ENCODE results near the gene PPP4C.
"Not testable (repeated sequence)": the region's sequence is repeated elsewhere in the genome, so short reads cannot be mapped to it uniquely, and the experiment has no call there.

Gene PPP4C

GRCh38 chr16:30113711-30114333, 38.0 kb downstream of the PPP4C start:
- Histone ChIP-seq H3K36me3 (ENCODE audit: control insufficient read depth, insufficient read depth, low read length) (peaks cover 4% of the 10 kb centered on the region), H3K9me3 (ENCODE audit: control insufficient read depth, insufficient read depth, low read length) (no peaks in the 10 kb centered on the region), H3K9ac (ENCODE audit: low read depth, low read length) (no peak overlapping the region), H3K4me3 (ENCODE audit: low read depth, low read length) (no peak overlapping the region), H3K27me3 (ENCODE audit: control insufficient read depth, insufficient read depth, low read length) (no peaks in the 10 kb centered on the region), H3K4me1 (ENCODE audit: control insufficient read depth, insufficient read depth, low read length) (no peaks in the 10 kb centered on the region)

- Histone ChIP-seq H3K9ac (ENCODE audit: low read depth, low read length) (no peak overlapping the region), H3K36me3 (ENCODE audit: control insufficient read depth, insufficient read depth, low read length) (peaks cover 7% of the 10 kb centered on the region)
These were observed 38.6 kb downstream of the PPP4C start for GRCh38 chr16:30114411-30114810.

GRCh38 chr16:30114833-30115232, 39.0 kb downstream of the PPP4C start:
- not testable (repeated sequence) for H3K9ac ChIP-seq (ENCODE audit: low read depth, low read length)

More at GRCh38 chr16:30114411-30114810, 38.6 kb downstream of the PPP4C start:
- Histone ChIP-seq H3K9me3 (ENCODE audit: control insufficient read depth, insufficient read depth, low read length) (no peaks in the 10 kb centered on the region), H3K4me1 (ENCODE audit: control insufficient read depth, insufficient read depth, low read length) (no peaks in the 10 kb centered on the region), H3K4me3 (ENCODE audit: low read depth, low read length) (no peak overlapping the region), H3K27me3 (ENCODE audit: control insufficient read depth, insufficient read depth, low read length) (no peaks in the 10 kb centered on the region)

GRCh38 chr16:30115238-30115637, 39.4 kb downstream of the PPP4C start:
- H3K27me3 ChIP-seq (ENCODE audit: control insufficient read depth, insufficient read depth, low read length), result no peaks in the 10 kb centered on the region
- H3K4me3 ChIP-seq (ENCODE audit: low read depth, low read length), result no peak overlapping the region
- no peaks in the 10 kb centered on the region for H3K4me1 ChIP-seq (ENCODE audit: control insufficient read depth, insufficient read depth, low read length)
- no peaks in the 10 kb centered on the region for H3K9me3 ChIP-seq (ENCODE audit: control insufficient read depth, insufficient read depth, low read length)
- no peak overlapping the region for H3K9ac ChIP-seq (ENCODE audit: low read depth, low read length)
- peaks cover 8% of the 10 kb centered on the region for H3K36me3 ChIP-seq (ENCODE audit: control insufficient read depth, insufficient read depth, low read length)

More at GRCh38 chr16:30114833-30115232, 39.0 kb downstream of the PPP4C start:
- H3K4me1 ChIP-seq (ENCODE audit: control insufficient read depth, insufficient read depth, low read length); H3K9me3 ChIP-seq (ENCODE audit: control insufficient read depth, insufficient read depth, low read length); H3K4me3 ChIP-seq (ENCODE audit: low read depth, low read length); H3K36me3 ChIP-seq (ENCODE audit: control insufficient read depth, insufficient read depth, low read length); H3K27me3 ChIP-seq (ENCODE audit: control insufficient read depth, insufficient read depth, low read length): not testable (repeated sequence)

- Histone ChIP-seq H3K9ac (ENCODE audit: low read depth, low read length) (no peak overlapping the region), H3K9me3 (ENCODE audit: control insufficient read depth, insufficient read depth, low read length) (no peaks in the 10 kb centered on the region), H3K27me3 (ENCODE audit: control insufficient read depth, insufficient read depth, low read length) (no peaks in the 10 kb centered on the region), H3K4me3 (ENCODE audit: low read depth, low read length) (no peak overlapping the region), H3K36me3 (ENCODE audit: control insufficient read depth, insufficient read depth, low read length) (peaks cover 12% of the 10 kb centered on the region), H3K4me1 (ENCODE audit: control insufficient read depth, insufficient read depth, low read length) (no peaks in the 10 kb centered on the region)
These were observed 40.8 kb downstream of the PPP4C start for GRCh38 chr16:30116291-30117207.

- Histone ChIP-seq H3K4me3 (ENCODE audit: low read depth, low read length) (no peak overlapping the region), H3K4me1 (ENCODE audit: control insufficient read depth, insufficient read depth, low read length) (no peaks in the 10 kb centered on the region), H3K9me3 (ENCODE audit: control insufficient read depth, insufficient read depth, low read length) (no peaks in the 10 kb centered on the region), H3K27me3 (ENCODE audit: control insufficient read depth, insufficient read depth, low read length) (no peaks in the 10 kb centered on the region), H3K36me3 (ENCODE audit: control insufficient read depth, insufficient read depth, low read length) (peaks cover 12% of the 10 kb centered on the region), H3K9ac (ENCODE audit: low read depth, low read length) (no peak overlapping the region)
These were observed 42.0 kb downstream of the PPP4C start for GRCh38 chr16:30117768-30118167.

- H3K27me3 ChIP-seq (ENCODE audit: control insufficient read depth, insufficient read depth, low read length), result no peaks in the 10 kb centered on the region
- H3K4me1 ChIP-seq (ENCODE audit: control insufficient read depth, insufficient read depth, low read length), result no peaks in the 10 kb centered on the region
- no peak overlapping the region for H3K4me3 ChIP-seq (ENCODE audit: low read depth, low read length)
- H3K9me3 ChIP-seq (ENCODE audit: control insufficient read depth, insufficient read depth, low read length), result no peaks in the 10 kb centered on the region
- no peak overlapping the region for H3K9ac ChIP-seq (ENCODE audit: low read depth, low read length)
- peaks cover 12% of the 10 kb centered on the region for H3K36me3 ChIP-seq (ENCODE audit: control insufficient read depth, insufficient read depth, low read length)
These were observed 43.6 kb downstream of the PPP4C start for GRCh38 chr16:30119428-30119827.

GRCh38 chr16:30120340-30121105, 44.7 kb downstream of the PPP4C start:
- H3K4me3 ChIP-seq (ENCODE audit: low read depth, low read length), result no peak overlapping the region
- H3K27me3 ChIP-seq (ENCODE audit: control insufficient read depth, insufficient read depth, low read length), result no peaks in the 10 kb centered on the region
- H3K9ac ChIP-seq (ENCODE audit: low read depth, low read length), result no peak overlapping the region
- no peaks in the 10 kb centered on the region for H3K4me1 ChIP-seq (ENCODE audit: control insufficient read depth, insufficient read depth, low read length)
- peaks cover 12% of the 10 kb centered on the region for H3K36me3 ChIP-seq (ENCODE audit: control insufficient read depth, insufficient read depth, low read length)
- H3K9me3 ChIP-seq (ENCODE audit: control insufficient read depth, insufficient read depth, low read length), result no peaks in the 10 kb centered on the region

GRCh38 chr16:30121741-30122571, 46.2 kb downstream of the PPP4C start:
- peak overlapping the region; percentile 72 for H3K4me3 ChIP-seq (ENCODE audit: low read depth, low read length)
- H3K9ac ChIP-seq (ENCODE audit: low read depth, low read length), result no peak overlapping the region
- no peaks in the 10 kb centered on the region for H3K4me1 ChIP-seq (ENCODE audit: control insufficient read depth, insufficient read depth, low read length)
- H3K9me3 ChIP-seq (ENCODE audit: control insufficient read depth, insufficient read depth, low read length), result no peaks in the 10 kb centered on the region
- peaks cover 12% of the 10 kb centered on the region for H3K36me3 ChIP-seq (ENCODE audit: control insufficient read depth, insufficient read depth, low read length)
- no peaks in the 10 kb centered on the region for H3K27me3 ChIP-seq (ENCODE audit: control insufficient read depth, insufficient read depth, low read length)

- Histone ChIP-seq H3K4me3 (ENCODE audit: low read depth, low read length) (peak overlapping the region; percentile 72), H3K4me1 (ENCODE audit: control insufficient read depth, insufficient read depth, low read length) (no peaks in the 10 kb centered on the region), H3K36me3 (ENCODE audit: control insufficient read depth, insufficient read depth, low read length) (peaks cover 7% of the 10 kb centered on the region), H3K27me3 (ENCODE audit: control insufficient read depth, insufficient read depth, low read length) (no peaks in the 10 kb centered on the region), H3K9me3 (ENCODE audit: control insufficient read depth, insufficient read depth, low read length) (no peaks in the 10 kb centered on the region), H3K9ac (ENCODE audit: low read depth, low read length) (no peak overlapping the region)
These were observed 46.9 kb downstream of the PPP4C start for GRCh38 chr16:30122604-30123160.

- no peaks in the 10 kb centered on the region for H3K9me3 ChIP-seq (ENCODE audit: control insufficient read depth, insufficient read depth, low read length)
- no peak overlapping the region for H3K9ac ChIP-seq (ENCODE audit: low read depth, low read length)
- peaks cover 4% of the 10 kb centered on the region for H3K36me3 ChIP-seq (ENCODE audit: control insufficient read depth, insufficient read depth, low read length)
- no peaks in the 10 kb centered on the region for H3K4me1 ChIP-seq (ENCODE audit: control insufficient read depth, insufficient read depth, low read length)
- no peak overlapping the region for H3K4me3 ChIP-seq (ENCODE audit: low read depth, low read length)
- H3K27me3 ChIP-seq (ENCODE audit: control insufficient read depth, insufficient read depth, low read length), result no peaks in the 10 kb centered on the region
These were observed 49.2 kb downstream of the PPP4C start for GRCh38 chr16:30124985-30125379.
